Stimulated activated CD4-positive, alpha-beta T cell treated with anti-CD3 and anti-CD28 coated beads, TNF-alpha, amount 100 ng/mL, for 24 hours (primary cell): ENCODE measurements around the gene JCHAIN.
"Not testable (repeated sequence)": the region's sequence is repeated elsewhere in the genome, so short reads cannot be mapped to it uniquely, and the experiment has no call there.

Experiments
- DNase-seq, 3 experiments: peaks; one replicate each; pipeline ENCODE4 v3.0.0-alpha.2; 2020; ENCODE audit warnings: low read depth in 3 of 3

The JCHAIN gene

DNA sequence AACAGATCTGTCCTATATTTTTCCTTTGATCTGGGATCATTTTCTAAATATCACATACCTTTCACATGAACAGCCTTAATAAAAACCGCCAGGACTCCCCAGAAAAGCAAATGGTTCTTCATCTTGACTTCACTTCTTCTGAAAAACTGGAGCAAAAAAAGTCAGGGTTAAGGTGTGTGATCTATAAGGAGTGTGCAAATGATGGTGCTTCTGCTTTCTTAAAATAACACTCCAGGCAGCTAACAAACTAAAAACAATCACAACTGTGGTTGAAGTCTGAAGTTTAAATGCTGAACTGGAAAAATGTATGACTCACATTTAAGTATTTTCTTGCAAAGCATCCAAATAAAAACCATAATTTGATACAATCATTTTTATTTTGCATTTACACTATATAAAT, at the start of gene JCHAIN:
Gene JCHAIN (minus strand): TSS at position 140 of the 400 bp plus-strand sequence. CDS start 18 bp downstream, at position 122.
- DNase-seq, result no peak

DNA sequence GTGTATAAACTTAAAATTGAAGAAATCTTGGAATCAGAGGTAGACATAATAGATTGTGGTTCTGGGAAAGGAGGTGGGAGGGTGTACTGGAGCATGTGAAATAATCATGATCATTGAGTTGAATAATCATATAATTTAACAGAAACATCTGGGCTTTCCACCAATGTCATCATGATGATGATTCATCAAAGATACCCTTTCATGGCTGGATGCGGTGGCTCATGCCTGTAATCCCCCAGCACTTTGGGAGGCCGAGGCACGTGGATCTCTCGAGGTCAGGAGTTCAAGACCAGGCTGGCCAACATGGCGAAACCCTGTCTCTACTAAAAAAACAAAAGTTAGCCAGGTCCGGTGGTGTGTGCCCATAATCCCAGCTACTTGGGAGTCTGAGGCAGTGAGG, 48.8 kb upstream of the JCHAIN start:
- no peak for DNase-seq

DNA sequence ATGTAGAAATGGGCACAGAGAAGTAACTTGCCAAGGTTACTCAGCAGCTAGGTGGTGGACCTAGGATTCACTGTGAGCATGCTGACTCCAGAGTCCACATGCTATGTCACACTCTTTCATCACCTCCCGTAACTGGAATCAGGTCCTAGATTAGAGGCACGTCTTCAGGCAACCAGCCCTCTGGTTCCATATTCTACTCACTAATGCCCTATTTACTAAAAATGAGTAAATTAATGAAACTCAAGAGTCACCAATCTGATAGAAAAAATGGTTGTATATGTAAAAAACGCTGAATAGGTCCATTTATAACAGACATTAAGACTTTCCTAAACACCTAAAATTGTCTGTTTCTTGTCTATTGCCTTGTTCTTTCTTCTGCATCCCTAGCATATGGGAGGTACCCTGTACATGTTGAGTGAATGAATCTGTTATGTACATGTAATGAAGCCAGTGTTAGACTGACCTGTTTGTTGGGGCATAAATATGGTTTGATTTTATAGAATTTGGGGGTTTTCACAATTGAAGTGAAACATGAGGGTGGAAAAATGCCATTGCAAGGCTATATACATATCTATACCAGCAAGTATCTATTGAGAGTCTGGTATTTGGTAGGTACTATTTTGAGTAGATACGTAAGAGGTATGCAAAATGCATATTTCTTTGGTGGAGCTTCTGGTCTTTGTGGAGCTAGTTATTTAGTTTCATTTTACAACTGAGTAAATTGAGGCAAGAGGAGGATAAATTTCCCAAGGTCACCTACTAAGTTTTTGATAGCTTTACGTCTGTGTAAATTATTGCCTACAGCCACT, 48.0 kb upstream of the JCHAIN start:
- DNase-seq, result no peak

DNA sequence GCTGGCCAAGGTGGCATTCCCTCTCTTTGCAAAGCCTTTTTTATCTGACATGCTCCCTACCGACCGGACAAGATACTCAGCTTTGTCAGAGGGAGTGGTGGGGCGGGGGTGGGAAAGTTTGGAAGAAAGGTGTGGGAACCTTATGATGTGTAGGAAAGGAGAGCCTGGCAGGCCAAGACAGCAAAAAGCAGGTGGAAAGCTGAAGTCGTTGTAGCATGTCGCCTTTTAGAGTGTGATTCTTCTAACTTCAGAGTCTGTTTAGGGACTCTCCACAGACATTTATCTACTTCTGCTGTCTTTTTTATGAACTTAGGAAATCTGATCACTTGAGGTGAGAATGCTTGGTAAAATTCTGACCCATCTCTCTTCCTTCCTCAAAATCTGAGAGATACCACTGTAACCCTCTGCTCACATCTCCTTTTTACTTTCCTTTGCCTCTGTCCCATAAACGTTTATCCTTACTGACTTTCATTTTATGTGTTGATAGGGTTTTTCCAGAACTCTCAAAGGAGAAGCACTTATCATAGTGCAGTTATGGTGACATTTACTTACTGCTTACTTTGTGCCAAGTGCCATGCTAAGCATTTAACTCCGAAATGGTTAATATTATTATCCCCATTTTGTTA, 47.3 kb upstream of the JCHAIN start:
- no peak for DNase-seq

DNA sequence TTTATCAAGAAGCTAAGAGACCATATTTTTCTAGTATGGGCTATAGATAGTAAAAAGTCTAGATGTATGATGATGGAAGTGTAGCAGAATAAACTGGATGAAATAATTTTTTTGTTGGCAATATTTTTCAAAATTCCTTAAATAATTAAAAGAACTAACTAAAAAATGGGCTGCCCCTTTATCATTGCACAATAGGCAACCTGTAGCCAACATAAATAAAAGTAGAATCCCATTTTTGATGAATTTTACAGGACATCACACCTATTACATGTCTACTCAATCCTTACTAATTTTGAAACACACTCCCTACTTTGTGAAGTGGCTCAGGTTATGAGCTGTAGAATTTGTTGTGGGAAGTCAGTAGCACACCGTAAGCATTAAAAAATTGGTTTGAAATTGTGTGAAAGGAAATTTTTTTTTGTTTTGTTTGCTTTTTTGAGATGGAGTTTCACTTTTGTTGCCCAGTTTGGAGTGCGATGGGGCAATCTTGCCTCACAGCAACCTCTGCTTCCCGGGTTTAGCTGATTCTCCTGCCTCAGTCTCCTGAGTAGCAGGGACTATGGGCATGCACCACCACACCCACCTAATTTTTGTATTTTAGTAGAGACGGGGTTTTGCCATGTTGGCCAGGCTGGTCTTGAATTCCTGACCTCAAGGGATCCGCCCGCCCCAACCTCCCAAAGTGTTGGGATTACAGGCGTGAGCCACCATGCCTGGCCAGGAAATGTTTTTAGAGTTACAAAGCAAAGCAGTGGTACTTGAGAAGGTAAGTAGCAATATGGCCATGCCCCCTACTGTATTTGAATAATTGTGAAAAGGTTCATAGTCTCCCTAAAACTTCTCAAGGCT, 46.5 kb upstream of the JCHAIN start:
- DNase-seq, result no peak

DNA sequence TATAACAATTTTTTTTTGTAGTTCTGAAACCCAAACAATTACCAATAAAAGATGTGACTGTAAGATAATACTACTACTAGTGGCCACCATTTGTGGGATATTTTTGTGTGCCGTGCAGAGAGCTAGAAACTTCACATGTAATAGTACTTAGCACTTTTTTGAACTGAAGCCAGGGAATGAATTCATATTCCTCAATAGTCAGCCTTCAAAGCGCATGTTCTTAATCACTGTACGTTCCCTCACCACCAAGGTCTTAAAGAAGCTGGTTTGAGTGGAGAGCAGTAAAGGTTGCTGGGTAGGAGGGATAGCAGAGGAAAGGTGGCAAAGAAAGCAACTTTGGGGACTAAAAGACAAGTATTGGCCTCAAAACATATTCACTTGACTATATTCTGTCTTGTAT, 45.8 kb upstream of the JCHAIN start:
- no peak for DNase-seq

DNA sequence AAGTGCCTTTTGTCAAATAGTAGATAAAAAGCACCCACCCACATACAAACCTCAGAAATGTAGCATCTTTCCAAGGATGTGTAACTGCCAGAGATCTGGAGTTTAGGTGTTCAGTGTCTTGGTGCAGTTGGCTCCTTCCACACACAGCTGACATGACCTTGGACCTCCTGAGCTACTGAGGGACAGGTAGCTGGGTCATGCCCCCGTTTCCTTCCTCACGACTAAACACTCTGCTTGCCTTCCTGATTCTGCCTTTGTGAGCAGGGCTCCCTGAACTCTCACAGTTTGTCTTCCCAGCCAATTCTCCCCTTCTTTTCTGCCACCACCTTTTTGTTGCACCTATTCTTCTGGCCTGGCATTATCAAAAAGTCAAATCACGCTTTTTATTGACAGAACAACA, 45.3 kb upstream of the JCHAIN start:
- DNase-seq, result no peak

DNA sequence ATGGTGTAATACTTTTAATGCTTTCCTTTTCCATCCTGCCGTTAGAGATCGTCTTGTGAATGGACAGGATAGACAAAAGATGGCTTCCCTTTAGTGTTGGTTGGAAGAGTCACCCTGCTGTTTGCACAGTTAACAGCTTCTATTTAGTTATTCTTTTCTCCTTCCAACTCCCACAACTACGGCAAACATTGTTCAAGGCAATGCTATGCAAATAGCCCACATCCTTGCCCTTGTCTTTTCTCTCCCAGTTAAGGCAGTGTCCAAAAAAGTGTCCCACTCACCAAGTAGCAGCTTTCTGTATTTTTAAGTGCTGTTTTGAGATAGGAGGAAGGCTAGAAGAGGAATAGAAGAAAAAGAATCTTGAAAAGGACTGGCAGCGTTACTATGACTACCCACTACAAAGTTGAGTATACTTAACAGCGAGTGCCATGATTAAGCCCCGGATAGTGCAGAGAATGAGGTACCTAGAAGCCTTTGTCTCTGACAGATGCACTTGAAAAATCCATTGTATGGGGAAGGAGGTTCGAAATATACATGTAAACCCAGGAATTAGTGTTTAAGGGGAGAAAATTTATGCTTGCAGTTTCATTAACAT, 43.4 kb upstream of the JCHAIN start:
- DNase-seq, result no peak

DNA sequence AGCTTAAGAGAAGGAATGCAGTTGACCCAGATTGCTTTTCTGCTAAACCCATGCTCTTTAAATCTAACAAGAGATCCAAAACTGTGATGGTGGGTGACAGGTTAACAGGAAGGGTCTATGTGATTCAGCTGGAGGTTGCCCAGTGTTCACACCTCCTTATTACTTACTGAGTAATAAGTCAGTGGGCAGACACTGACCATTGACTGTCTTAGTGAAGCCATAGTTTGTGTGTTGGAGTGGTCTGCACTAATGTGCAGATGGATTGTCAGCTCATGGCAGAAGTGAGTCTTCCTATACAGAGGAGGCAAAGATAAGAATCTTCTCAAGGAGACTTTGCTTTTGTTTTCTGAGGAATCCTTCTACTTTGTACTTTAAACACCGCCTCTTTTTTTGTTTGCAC, 40.2 kb upstream of the JCHAIN start:
- no peak for DNase-seq

DNA sequence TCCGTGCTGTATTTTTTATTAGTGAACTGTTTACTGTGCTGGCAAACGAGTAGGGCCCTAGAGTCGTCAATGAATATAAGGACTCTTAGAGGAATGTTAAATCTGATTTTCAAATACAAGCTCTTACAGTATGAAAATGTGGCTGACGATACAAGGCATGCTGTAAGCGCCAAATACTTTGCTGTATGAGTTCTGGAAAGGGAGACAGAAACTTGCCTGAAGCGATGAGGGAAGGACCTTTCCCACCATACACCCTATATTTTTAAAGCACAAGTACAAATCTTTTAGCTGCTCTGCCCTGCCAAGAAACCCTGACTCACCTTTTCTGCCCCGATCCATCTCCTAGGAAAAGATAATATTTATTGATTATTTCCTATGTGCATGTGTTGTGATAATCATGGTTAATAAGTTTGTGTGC, 39.7 kb upstream of the JCHAIN start:
- DNase-seq, result no peak

DNA sequence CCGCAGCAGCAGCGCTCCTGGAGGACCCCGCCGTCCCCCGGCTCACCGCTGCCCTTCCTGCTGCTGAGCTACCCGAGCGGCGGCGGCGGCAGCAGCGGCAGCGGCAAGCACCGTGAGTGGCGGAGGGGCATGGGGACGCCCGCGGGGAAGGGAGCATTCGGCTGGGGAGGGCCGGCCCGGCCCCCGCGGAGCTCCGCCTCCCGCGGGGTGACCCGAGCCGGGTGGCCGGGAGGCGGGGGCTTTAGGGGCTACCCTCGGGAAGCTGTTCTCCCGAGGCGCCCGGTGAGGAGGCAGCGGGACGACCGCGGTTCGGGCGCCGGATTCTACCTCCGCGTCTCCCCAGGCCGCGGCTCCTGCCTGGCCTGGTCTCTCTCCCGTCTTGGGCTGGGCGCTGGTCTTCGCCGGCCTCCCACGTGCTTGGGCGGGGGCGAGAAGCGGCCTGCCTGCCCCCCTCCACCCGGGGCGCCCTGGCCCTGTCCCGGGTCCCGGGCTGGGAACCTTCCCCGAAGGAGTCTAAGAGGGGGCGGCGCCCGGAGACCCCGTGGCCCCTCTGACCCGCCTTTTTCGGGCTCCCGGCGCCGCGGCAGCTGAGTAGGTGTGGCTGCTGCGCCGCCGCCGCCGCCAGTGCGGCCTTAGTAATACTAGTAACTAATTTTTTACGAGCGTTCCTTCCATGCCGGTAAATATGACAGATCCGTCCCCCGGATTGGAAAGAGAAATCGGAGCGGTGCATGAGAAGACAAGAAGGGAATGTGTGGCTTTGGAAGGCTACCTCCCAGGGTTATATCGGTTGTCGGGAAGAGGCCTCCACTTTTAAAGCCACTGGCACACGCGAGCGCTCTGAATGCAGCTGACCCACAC, 39.1 kb upstream of the JCHAIN start:
- DNase-seq, result peak; percentile 38 to 74 (median 40)

DNA sequence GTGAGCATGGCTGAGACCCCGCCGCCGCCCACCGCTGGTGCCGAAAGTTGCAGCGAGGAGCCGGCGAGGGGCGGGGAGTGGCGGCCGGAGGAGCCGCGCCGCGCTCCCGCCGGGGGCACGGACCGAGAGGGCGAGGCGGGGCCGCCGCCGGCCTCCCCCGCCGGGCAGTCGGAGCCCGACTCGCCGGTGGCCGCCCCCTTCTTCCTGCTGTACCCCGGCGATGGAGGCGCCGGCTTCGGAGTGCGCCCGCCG, 38.5 kb upstream of the JCHAIN start:
- DNase-seq, result no peak

DNA sequence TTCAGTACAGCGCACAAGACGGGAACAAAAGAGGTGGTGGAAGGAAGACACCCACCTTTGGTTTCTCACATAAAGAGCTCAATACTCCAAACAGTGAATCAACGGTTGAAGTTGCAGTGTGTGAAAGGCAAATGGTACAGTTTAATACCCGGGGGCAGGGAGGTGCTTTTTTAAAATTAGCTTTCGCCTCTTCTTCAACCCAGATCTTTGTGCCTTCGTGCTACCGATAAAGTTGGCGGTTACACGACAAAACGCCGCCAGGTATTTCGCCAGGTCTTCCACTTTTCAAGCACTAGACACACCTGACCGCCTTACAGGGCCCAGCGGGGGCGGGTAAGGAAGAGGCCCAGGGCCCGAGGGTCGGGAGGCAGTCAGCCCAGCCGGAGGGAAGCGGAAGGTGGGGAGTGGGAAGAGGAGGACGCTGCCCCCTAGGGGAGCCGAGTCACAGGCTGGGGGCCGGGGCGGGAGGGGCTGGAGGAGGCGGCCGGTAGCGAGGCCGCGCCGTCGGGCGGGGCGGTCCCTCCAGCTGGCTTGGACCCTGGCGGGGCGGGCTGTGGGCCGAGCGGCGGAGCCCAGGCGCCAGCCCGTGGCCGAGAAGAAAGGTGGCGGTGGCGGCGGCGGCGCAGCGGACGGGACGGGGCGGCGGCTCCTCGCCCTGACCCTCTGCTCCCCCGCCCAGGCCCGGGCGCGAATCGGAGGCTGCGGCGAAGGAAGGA, 38.1 kb upstream of the JCHAIN start:
- DNase-seq, result peak in 1 of 3 experiments; percentile 52

DNA sequence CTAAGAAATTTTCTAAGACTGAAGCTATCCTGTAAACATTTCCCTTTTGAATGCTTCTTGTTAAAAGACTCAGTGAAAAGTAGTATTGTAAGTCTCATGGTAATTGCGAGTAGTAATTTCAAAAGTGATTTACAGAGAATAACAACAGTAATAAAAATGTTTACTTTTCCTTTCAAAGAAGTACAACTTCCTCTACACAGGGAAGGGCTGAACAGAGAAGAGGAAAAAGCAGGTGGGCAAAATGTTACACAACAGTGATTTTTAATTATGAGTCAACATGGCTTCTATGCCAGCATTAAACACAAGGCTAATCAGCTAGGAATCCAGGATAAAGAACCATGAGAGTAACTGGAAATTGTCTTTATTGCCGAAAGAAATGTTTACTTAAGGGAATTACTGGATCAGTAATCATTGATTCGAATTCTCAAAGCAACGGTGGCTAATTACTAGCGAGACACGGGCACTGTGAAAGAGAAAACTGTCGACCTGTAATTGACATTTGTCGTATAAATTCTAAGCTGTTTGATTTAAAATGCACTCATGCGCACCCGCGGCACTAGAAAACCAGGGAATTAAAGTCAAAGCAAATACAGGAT, 37.4 kb upstream of the JCHAIN start:
- no peak for DNase-seq

DNA sequence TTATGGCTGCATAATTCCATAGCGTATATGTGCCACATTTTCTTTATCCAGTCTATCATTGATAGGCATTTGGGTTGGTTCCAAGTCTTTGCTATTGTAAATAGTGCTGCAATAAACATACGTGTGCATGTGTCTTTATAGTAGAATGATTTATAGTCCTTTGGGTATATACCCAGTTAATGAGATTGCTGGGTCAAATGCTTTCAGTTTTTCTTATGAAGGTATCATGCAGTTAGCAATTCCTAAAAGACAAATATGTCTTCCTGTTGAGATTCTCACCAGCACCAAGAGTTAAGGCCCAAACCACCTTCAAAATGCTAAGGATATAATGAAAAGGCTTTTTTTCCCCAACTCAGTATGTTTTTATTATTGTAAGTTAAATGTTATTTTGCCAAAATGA, 36.3 kb upstream of the JCHAIN start:
- DNase-seq, result not testable (repeated sequence)

DNA sequence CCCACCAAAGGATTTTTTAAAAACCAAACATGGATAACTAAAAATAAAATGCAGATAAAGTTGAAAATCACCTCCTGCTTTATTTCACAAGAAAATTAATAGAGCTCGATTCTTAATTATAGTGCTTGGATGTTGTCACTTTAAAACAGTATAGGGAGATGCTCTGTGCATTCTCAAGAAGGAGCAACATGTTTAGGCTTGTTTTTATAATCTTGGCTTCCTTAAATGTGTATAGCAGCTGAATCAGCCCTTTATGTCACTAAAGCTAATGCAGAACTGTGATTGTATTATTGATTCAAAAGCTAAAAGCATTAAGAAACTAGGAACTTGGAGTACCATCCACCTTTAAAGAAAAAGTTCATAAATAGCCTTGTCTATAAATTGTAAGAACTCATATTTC, 35.0 kb upstream of the JCHAIN start:
- no peak for DNase-seq

DNA sequence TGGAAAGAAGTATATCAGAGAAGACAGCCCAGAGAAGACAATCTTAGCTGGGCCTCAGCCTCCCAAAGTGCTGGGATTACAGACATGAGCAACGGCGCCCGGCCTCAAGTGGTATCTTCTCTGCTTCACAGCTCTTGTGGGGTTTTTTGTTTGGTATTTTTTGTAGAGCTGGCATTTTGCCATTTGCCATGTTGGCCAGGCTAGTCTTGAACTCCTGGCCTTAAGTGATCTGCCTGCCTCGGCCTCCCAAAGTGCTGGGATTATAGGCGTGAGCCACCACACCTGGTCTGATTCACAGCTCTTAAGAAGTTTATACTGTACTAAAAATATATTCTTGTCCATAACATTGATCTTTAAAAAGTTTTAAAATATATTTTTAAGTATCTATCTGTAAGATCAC, 34.4 kb upstream of the JCHAIN start:
- no peak for DNase-seq

DNA sequence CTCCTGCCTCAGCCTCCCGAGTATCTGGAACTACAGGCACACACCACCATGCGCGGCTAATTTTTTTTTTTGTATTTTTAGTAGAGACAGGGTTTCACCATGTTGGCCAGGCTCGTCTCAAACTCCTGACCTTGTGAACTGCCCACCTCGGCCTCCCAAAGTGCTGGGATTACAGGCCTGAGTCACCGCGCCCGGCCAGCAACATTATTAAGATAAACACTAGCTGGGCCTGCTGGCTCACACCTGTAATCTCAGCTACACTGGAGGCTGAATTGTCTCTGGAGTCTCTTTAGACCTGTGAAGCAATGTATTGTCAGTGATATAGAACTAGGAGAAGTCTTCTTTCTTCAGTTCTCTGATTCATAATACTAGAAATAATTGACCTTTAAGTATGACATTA, 32.1 kb upstream of the JCHAIN start:
- not testable (repeated sequence) for DNase-seq

DNA sequence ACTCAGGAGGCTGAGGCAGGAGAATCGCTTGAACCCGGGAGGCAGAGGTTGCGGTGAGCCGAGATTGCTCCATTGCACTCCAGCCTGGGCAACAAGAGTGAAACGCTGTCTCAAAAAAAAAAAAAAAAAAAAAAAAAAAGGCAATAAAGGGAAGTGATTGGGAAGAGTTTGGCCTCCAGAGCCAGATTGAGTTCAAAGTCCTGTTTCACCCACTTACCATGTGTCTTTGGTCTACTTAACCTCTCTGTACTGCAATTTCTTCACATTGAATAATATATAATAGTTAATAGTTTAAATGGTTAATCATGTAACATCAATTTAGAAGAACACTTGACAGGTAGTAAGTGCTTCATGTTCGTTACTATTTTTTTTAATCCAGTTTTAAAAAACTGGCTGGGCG, 28.3 kb upstream of the JCHAIN start:
- DNase-seq, result not testable (repeated sequence)

DNA sequence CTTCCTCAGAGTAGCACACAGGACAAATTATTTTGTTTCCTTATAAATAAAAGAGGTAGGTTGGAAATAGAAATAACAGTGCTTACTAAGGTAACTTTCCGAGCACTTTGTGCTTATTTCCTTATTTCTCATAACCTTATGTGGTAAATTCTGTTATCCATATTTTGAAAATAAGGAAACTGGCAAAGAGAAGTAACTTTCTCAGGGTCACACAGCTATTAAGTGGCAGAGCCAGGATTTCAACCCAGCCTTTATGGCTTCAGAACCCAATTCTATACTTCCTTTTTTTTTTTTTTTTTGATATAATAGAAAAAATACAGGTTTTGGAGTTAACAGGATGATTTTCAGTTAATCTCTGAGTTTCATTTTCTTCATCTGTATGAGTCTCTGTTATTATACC, 25.4 kb upstream of the JCHAIN start:
- DNase-seq, result no peak
